NT2/D1 (cell line): ENCODE data around the gene SERTAD2.

Experiments
- DNase-seq: peaks from one replicate; pipeline ENCODE4 v3.0.0-alpha.2; 2011; ENCODE audit warnings: low read depth, low spot score
- H3K27me3 ChIP-seq: 2 replicates; pipeline ENCODE4 v1.6.0; 2011; ENCODE audit warnings: mild to moderate bottlenecking; ENCODE audit not compliant: insufficient read length, insufficient read depth
- H3K36me3 ChIP-seq: 2 replicates; pipeline ENCODE4 v1.6.1; 2011; ENCODE audit warnings: mild to moderate bottlenecking, low read length, mixed read lengths; ENCODE audit not compliant: insufficient read depth, insufficient read length
- H3K4me1 ChIP-seq: 2 replicates; pipeline ENCODE4 v1.5.1; 2011; ENCODE audit not compliant: insufficient read depth, insufficient read length
- H3K4me3 ChIP-seq: 2 replicates; pipeline ENCODE4 v1.5.1; 2011; ENCODE audit warnings: low read depth; ENCODE audit not compliant: insufficient read length
- H3K9ac ChIP-seq: 2 replicates; pipeline ENCODE4 v1.6.0; 2011; ENCODE audit warnings: low read depth; ENCODE audit not compliant: insufficient read length
- H3K9me3 ChIP-seq: 2 replicates; pipeline ENCODE4 v1.5.1; 2011; ENCODE audit warnings: mild to moderate bottlenecking, low read length; ENCODE audit not compliant: insufficient read depth
- SUZ12 ChIP-seq: IDR thresholded peaks from 2 replicates; pipeline ENCODE4 v1.6.1; 2011; ENCODE audit not compliant: insufficient read length, insufficient read depth; ENCODE audit errors: extremely low read depth
- YY1 ChIP-seq: IDR thresholded peaks from 2 replicates; pipeline ENCODE4 v1.6.1; 2011; ENCODE audit not compliant: insufficient read length, insufficient read depth
- ZNF274 ChIP-seq: IDR thresholded peaks from 2 replicates; pipeline ENCODE4 v1.6.1; 2011; ENCODE audit warnings: mild to moderate bottlenecking, low read depth, low read length

Gene SERTAD2

GRCh38 chr2:64681479-64681967 lies 27.8 kb upstream of the SERTAD2 start:
- TF ChIP-seq SUZ12 (no peak), YY1 (no peak), ZNF274 (no peak)
- Histone ChIP-seq H3K9ac (no peak overlapping the region), H3K9me3 (no peaks in the 10 kb centered on the region), H3K4me1 (no peaks in the 10 kb centered on the region), H3K4me3 (no peak overlapping the region), H3K27me3 (no peaks in the 10 kb centered on the region), H3K36me3 (no peaks in the 10 kb centered on the region)
- DNase-seq = no peak

GRCh38 chr2:64679673-64680425 lies 26.1 kb upstream of the SERTAD2 start:
- Histone ChIP-seq H3K9me3 (no peaks in the 10 kb centered on the region), H3K4me3 (no peak overlapping the region), H3K4me1 (no peaks in the 10 kb centered on the region), H3K9ac (no peak overlapping the region), H3K27me3 (no peaks in the 10 kb centered on the region), H3K36me3 (no peaks in the 10 kb centered on the region)
- DNase-seq = no peak
- TF ChIP-seq SUZ12 = no peak
- no peak for TF ChIP-seq ZNF274
- TF ChIP-seq YY1 = no peak

GRCh38 chr2:64678771-64679590 lies 25.3 kb upstream of the SERTAD2 start:
- Histone ChIP-seq H3K27me3 (no peaks in the 10 kb centered on the region), H3K4me3 (no peak overlapping the region), H3K4me1 (no peaks in the 10 kb centered on the region), H3K9ac (no peak overlapping the region), H3K9me3 (no peaks in the 10 kb centered on the region), H3K36me3 (no peaks in the 10 kb centered on the region)
- TF ChIP-seq SUZ12 (no peak), ZNF274 (no peak), YY1 (no peak)
- no peak for DNase-seq

GRCh38 chr2:64677530-64677929 lies 23.8 kb upstream of the SERTAD2 start:
- no peak for DNase-seq
- Histone ChIP-seq H3K4me1 (no peaks in the 10 kb centered on the region), H3K9ac (no peak overlapping the region), H3K4me3 (no peak overlapping the region), H3K36me3 (no peaks in the 10 kb centered on the region), H3K9me3 (no peaks in the 10 kb centered on the region), H3K27me3 (no peaks in the 10 kb centered on the region)
- TF ChIP-seq SUZ12 = no peak
- no peak for TF ChIP-seq YY1
- no peak for TF ChIP-seq ZNF274

GRCh38 chr2:64675860-64676259 lies 22.1 kb upstream of the SERTAD2 start:
- H3K4me3 ChIP-seq = no peak overlapping the region
- H3K9me3 ChIP-seq = no peaks in the 10 kb centered on the region
- H3K36me3 ChIP-seq = no peaks in the 10 kb centered on the region
- no peaks in the 10 kb centered on the region for H3K4me1 ChIP-seq
- TF ChIP-seq YY1 (no peak), SUZ12 (no peak), ZNF274 (no peak)
- DNase-seq = no peak
- H3K9ac ChIP-seq = peak overlapping the region; percentile 16
- H3K27me3 ChIP-seq = no peaks in the 10 kb centered on the region

- H3K36me3 ChIP-seq = no peaks in the 10 kb centered on the region
- H3K9me3 ChIP-seq = no peaks in the 10 kb centered on the region
- no peak for DNase-seq
- TF ChIP-seq SUZ12 (no peak), ZNF274 (no peak), YY1 (no peak)
- H3K9ac ChIP-seq = no peak overlapping the region
- no peaks in the 10 kb centered on the region for H3K4me1 ChIP-seq
- H3K27me3 ChIP-seq = no peaks in the 10 kb centered on the region
- H3K4me3 ChIP-seq = no peak overlapping the region
Measured at GRCh38 chr2:64672708-64673107, 19.0 kb upstream of the SERTAD2 start.

GRCh38 chr2:64670047-64670446 lies 16.3 kb upstream of the SERTAD2 start:
- Histone ChIP-seq H3K9me3 (no peaks in the 10 kb centered on the region), H3K9ac (no peak overlapping the region), H3K27me3 (no peaks in the 10 kb centered on the region), H3K4me3 (no peak overlapping the region), H3K4me1 (no peaks in the 10 kb centered on the region), H3K36me3 (no peaks in the 10 kb centered on the region)
- no peak for TF ChIP-seq YY1
- no peak for TF ChIP-seq SUZ12
- TF ChIP-seq ZNF274 = no peak
- DNase-seq = no peak
